ENCODE results near the gene FADS2.
A peak's percentile ranks its signal among the peaks of the same experiment; 100 is the strongest.

FADS2 gene

GRCh38 chr11:61797263-61797944 is 30.7 kb upstream of the FADS2 start:
- DNase-seq = no peak

GRCh38 chr11:61799665-61800284 is 28.3 kb upstream of the FADS2 start:
- no peak for DNase-seq

- no peak for DNase-seq
Measured at GRCh38 chr11:61800331-61801281, 27.5 kb upstream of the FADS2 start.

- no peak for DNase-seq
Measured at GRCh38 chr11:61802605-61803004, 25.5 kb upstream of the FADS2 start.

GRCh38 chr11:61803889-61804647 is 24.0 kb upstream of the FADS2 start:
- DNase-seq = no peak

GRCh38 chr11:61805146-61805545 is 23.0 kb upstream of the FADS2 start:
- DNase-seq = no peak

GRCh38 chr11:61806785-61807184 is 21.3 kb upstream of the FADS2 start:
- no peak for DNase-seq

GRCh38 chr11:61810671-61811175 is 17.4 kb upstream of the FADS2 start:
- DNase-seq = no peak

- no peak for DNase-seq
Measured at GRCh38 chr11:61811831-61812230, 16.3 kb upstream of the FADS2 start.

GRCh38 chr11:61812736-61813411 is 15.2 kb upstream of the FADS2 start:
- DNase-seq = no peak

- DNase-seq = no peak
Measured at GRCh38 chr11:61814247-61814957, 13.7 kb upstream of the FADS2 start.

- no peak for DNase-seq
Measured at GRCh38 chr11:61814958-61815789, 12.9 kb upstream of the FADS2 start.

- DNase-seq = no peak
Measured at GRCh38 chr11:61815790-61816735, 12.0 kb upstream of the FADS2 start.

- peak; percentile 58 for DNase-seq
Measured at GRCh38 chr11:61816736-61817455, 11.2 kb upstream of the FADS2 start, which contains the start of gene FADS1. Gene FADS1, minus strand, starts transcription at chr11:61817003. Its CDS starts 74 bp downstream, at chr11:61816929.

- DNase-seq = no peak
Measured at GRCh38 chr11:61817471-61818202, 10.5 kb upstream of the FADS2 start.

- no peak for DNase-seq
Measured at GRCh38 chr11:61820174-61820573, 7.9 kb upstream of the FADS2 start.

GRCh38 chr11:61826930-61827570 is 1.1 kb upstream of the FADS2 start:
- no peak for DNase-seq

GRCh38 chr11:61828379-61828628 is 204 bp downstream of the FADS2 start:
- DNase-seq = no peak
